ENCODE measurements around the gene GRIA3. TPM values are rescaled to one million over a fixed set of nuclear protein-coding genes. Genes with fewer than 3 reads are reported as not detected.

The GRIA3 gene
- total RNA-seq, 1 experiment from 2014 or later = not detected

DNA sequence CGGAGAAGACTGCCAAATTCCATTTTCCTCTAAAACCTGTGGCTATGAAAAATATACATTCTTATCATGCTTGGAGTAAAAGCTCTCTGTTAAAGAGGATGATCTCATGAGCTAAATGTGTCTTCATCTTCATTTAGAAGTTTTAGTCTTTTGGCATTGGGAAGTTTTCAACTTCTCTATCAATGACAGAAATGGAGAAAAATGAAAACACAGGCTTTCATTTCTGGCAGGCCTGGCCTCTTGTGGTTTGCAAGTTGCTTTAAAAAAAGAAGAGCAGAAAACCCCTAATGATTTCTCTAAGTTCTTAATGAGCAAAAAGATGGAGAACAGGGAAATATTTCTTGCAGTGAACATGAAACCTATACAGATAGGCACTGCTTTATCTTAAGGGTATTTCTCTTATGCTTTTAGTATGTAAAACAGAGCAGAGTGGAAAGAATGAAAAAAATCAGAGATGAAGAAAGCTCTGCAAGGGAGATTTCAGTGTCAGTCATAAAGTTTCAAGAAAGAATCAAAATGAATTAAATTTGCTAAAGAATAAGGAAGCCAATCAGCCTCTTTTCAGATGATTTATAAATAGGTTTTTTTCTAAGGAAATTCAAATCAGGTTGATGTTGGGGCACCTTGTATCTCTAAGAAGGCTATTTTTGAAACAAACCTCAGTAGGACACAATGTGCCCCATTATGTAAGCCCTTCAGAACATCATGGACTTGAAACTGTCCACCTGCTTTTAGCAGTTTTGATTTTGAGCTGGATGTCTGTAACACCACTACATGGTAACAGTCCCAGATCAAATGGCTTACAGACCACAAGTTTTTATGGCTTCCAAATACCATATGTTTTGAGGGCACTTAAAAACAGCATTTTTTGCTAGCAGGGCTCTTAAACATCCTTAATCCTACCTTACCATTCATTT is 225.0 kb downstream of the GRIA3 start:
- POLR2A ChIA-PET (ENCODE audit: low non-redundant PET) = no interaction called here
- H3K36me3 ChIP-seq (ENCODE audit: insufficient read depth, low read length, poor library complexity, severe bottlenecking) = no peaks in the 10 kb centered on the region
- intact Hi-C loops (cut with micrococcal nuclease; ENCODE audit: unreplicated experiment) = no loop called here
- no peak overlapping the region for H3K4me3 ChIP-seq (ENCODE audit: low read depth, low read length, poor library complexity, severe bottlenecking)
- no peaks in the 10 kb centered on the region for H3K27me3 ChIP-seq (replicated peaks; ENCODE audit: insufficient read depth, low read depth, low read length, poor library complexity)
- H3K27ac ChIP-seq (ENCODE audit: low read depth, low read length, poor library complexity, severe bottlenecking) = no peak overlapping the region
- no peaks in the 10 kb centered on the region for H3K9me3 ChIP-seq (ENCODE audit: low read depth, low read length, poor library complexity, severe bottlenecking)
- TF ChIP-seq CTCF (conservative IDR thresholded peaks at IDR 0.05; ENCODE audit: low read depth, low read length) (no peak), EZH2 (IDR thresholded peaks at IDR 0.05; ENCODE audit: borderline replicate concordance, low read depth, low read length, poor library complexity, severe bottlenecking) (no peak)
- no peak for DNase-seq (ENCODE audit: low spot score)
- no TSS peak for BruUV-seq (replicated peaks)
- H3K4me1 ChIP-seq (ENCODE audit: insufficient read depth, low read length, poor library complexity, severe bottlenecking) = no peaks in the 10 kb centered on the region
- CTCF ChIA-PET = no interaction called here

DNA sequence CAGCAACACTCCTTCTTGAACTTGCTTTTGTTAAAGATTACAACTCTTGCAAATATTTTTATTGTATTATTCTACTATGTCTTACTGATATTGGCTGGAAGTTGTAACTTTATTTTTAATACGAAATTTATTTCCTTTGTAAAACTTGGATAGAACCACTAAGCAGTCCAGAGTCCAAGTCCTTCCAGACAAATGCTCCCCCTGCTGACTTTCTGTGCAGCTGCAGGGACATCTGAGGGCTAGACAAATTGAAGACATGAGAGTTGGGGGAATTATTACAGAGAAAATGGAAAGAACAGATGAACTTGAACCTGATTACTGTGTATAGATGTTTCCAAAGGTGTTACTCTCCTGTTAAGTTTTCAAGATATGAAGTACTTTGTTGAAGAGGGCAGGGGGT is 238.8 kb downstream of the GRIA3 start:
- no peak for TF ChIP-seq EZH2 (IDR thresholded peaks at IDR 0.05; ENCODE audit: borderline replicate concordance, low read depth, low read length, poor library complexity, severe bottlenecking)
- peak; percentile 70 for TF ChIP-seq CTCF (conservative IDR thresholded peaks at IDR 0.05; ENCODE audit: low read depth, low read length)
- Histone ChIP-seq H3K27ac (ENCODE audit: low read depth, low read length, poor library complexity, severe bottlenecking) (no peak overlapping the region), H3K4me3 (ENCODE audit: low read depth, low read length, poor library complexity, severe bottlenecking) (no peak overlapping the region), H3K36me3 (ENCODE audit: insufficient read depth, low read length, poor library complexity, severe bottlenecking) (no peaks in the 10 kb centered on the region), H3K9me3 (ENCODE audit: low read depth, low read length, poor library complexity, severe bottlenecking) (no peaks in the 10 kb centered on the region), H3K27me3 (replicated peaks; ENCODE audit: insufficient read depth, low read depth, low read length, poor library complexity) (peaks cover 3% of the 10 kb centered on the region), H3K4me1 (ENCODE audit: insufficient read depth, low read length, poor library complexity, severe bottlenecking) (peaks cover 4% of the 10 kb centered on the region)
- POLR2A ChIA-PET (ENCODE audit: low non-redundant PET) = no interaction called here
- CTCF ChIA-PET = no interaction called here
- peak; percentile 22 for DNase-seq (ENCODE audit: low spot score)
- intact Hi-C loops (cut with micrococcal nuclease; ENCODE audit: unreplicated experiment) = loop anchor here (10.0 kb wide), 1 partner anchor 248 kb away; no protein-coding TSS in a partner anchor
- BruUV-seq (replicated peaks) = no TSS peak

DNA sequence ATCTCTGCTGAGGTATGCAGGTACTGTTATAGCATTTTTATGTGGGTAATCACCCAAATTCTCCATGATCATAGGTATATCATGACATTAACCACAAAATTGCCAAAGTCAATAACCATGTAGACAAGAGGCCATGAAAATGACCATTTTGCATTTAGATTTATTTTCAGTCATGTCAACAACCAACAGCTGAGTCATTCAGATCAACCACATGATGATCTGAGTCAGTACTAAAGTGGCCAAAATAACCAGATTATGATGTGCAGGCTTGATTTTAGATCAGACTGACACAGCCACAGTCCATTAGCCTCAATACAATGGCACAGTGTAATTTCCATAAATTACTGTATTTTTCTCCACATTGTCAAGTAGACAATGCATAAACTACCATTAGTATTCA is 240.5 kb downstream of the GRIA3 start:
- Histone ChIP-seq H3K9me3 (ENCODE audit: low read depth, low read length, poor library complexity, severe bottlenecking) (no peaks in the 10 kb centered on the region), H3K36me3 (ENCODE audit: insufficient read depth, low read length, poor library complexity, severe bottlenecking) (no peaks in the 10 kb centered on the region), H3K27me3 (replicated peaks; ENCODE audit: insufficient read depth, low read depth, low read length, poor library complexity) (peaks cover 3% of the 10 kb centered on the region), H3K4me1 (ENCODE audit: insufficient read depth, low read length, poor library complexity, severe bottlenecking) (peaks cover 4% of the 10 kb centered on the region), H3K27ac (ENCODE audit: low read depth, low read length, poor library complexity, severe bottlenecking) (no peak overlapping the region), H3K4me3 (ENCODE audit: low read depth, low read length, poor library complexity, severe bottlenecking) (no peak overlapping the region)
- no TSS peak for BruUV-seq (replicated peaks)
- POLR2A ChIA-PET (ENCODE audit: low non-redundant PET) = no interaction called here
- DNase-seq (ENCODE audit: low spot score) = no peak
- TF ChIP-seq CTCF (conservative IDR thresholded peaks at IDR 0.05; ENCODE audit: low read depth, low read length) = no peak
- TF ChIP-seq EZH2 (IDR thresholded peaks at IDR 0.05; ENCODE audit: borderline replicate concordance, low read depth, low read length, poor library complexity, severe bottlenecking) = no peak
- intact Hi-C loops (cut with micrococcal nuclease; ENCODE audit: unreplicated experiment) = loop anchor here (10.0 kb wide), 1 partner anchor 250 kb away; no protein-coding TSS in a partner anchor
- CTCF ChIA-PET = no interaction called here
